ENCODE data around the gene HEXB.

GRCh38 chr5:74686962-74687751, 2.1 kb downstream of the HEXB start:
- TF ChIP-seq CTCF (IDR thresholded peaks at IDR 0.05) (no peak), POLR2AphosphoS5 (IDR thresholded peaks at IDR 0.05; ENCODE audit: low read depth, low read length) (no peak), REST (IDR thresholded peaks at IDR 0.05; ENCODE audit: insufficient read depth in 1 of 2, low read depth in 2 of 2, low read length in 1 of 2) (no peak)

Data from Panc1 (cell line).